Astrocyte of the cerebellum (primary cell): ENCODE data around the gene C16orf74.

Experiments used
- DNase-seq: peaks from one replicate; pipeline ENCODE4 v3.0.0-alpha.2; 2011; ENCODE audit warnings: low read depth
- H3K4me3 ChIP-seq: 2 replicates; pipeline ENCODE4 v1.5.1; 2011; ENCODE audit warnings: mild to moderate bottlenecking, low read depth, low read length, moderate library complexity
- in situ Hi-C: cut with HindIII; loops from 2 replicates; pipeline ENCODE4 v1.10.0; 2017; ENCODE audit warnings: low sequenced_read_pairs
- TF ChIP-seq, protein P1 (sequence below): IDR thresholded peaks from 2 replicates; pipeline ENCODE4 v1.5.1; 2012; ENCODE audit warnings: low read length, low read depth, moderate library complexity, mild to moderate bottlenecking; ENCODE audit errors: missing control alignments

Gene C16orf74

DNA sequence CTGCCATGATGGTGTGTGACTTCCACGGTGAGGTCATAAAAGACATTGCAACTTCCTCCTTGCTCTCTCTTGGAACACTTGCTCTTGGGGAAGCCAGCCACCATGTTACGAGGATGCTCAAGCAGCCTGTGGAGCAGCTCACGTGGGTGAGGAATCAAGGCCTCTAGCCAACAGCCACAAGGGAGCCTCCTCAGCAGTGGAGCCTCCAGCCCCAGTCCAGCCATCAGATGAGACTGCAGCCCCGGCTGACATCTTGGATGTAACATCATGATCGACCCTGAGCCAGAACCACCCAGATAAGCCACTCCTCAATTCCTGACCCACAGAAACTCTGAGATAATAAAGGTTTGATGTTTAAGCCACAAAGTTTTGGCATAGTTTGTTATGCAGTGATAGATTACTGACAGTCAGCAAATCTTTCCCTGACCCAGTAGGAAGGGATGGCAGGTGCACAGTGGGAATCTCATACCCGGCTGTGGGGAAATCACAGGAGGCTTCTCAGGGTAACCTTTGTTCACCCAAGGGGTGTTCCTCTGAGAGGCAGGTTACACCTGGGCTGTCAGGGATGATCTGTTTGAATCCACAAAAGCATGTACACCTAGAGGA lies 38.8 kb downstream of the C16orf74 start:
- TF ChIP-seq, protein P1, sequence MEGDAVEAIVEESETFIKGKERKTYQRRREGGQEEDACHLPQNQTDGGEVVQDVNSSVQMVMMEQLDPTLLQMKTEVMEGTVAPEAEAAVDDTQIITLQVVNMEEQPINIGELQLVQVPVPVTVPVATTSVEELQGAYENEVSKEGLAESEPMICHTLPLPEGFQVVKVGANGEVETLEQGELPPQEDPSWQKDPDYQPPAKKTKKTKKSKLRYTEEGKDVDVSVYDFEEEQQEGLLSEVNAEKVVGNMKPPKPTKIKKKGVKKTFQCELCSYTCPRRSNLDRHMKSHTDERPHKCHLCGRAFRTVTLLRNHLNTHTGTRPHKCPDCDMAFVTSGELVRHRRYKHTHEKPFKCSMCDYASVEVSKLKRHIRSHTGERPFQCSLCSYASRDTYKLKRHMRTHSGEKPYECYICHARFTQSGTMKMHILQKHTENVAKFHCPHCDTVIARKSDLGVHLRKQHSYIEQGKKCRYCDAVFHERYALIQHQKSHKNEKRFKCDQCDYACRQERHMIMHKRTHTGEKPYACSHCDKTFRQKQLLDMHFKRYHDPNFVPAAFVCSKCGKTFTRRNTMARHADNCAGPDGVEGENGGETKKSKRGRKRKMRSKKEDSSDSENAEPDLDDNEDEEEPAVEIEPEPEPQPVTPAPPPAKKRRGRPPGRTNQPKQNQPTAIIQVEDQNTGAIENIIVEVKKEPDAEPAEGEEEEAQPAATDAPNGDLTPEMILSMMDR, result no peak
- in situ Hi-C loops, result no loop called here
- no peak for DNase-seq

DNA sequence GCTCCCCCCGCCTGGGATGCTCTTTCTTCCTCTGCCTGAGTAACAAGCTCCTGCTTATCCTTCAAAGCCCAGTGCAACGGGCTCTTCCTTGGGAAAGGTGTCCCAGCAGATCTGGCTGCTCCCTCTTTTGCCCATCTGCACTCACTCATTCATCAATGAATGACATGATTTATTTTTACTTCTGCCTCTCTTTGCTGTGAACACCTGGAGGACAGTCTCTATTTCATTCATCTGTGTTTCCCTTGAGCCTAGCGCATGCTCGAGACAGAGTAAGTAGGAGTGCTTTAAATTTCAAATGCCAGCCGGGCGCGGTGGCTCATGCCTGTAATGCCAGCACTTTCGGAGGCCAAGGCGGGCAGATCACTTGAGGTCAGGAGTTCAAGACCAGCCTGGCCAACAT lies 40.2 kb downstream of the C16orf74 start:
- H3K4me3 ChIP-seq, result no peak overlapping the region
- in situ Hi-C loops, result no loop called here
- no peak for DNase-seq
- TF ChIP-seq, protein P1, result no peak

More for the DNA sequence above, 38.8 kb downstream of the C16orf74 start:
- H3K4me3 ChIP-seq, result no peak overlapping the region

DNA sequence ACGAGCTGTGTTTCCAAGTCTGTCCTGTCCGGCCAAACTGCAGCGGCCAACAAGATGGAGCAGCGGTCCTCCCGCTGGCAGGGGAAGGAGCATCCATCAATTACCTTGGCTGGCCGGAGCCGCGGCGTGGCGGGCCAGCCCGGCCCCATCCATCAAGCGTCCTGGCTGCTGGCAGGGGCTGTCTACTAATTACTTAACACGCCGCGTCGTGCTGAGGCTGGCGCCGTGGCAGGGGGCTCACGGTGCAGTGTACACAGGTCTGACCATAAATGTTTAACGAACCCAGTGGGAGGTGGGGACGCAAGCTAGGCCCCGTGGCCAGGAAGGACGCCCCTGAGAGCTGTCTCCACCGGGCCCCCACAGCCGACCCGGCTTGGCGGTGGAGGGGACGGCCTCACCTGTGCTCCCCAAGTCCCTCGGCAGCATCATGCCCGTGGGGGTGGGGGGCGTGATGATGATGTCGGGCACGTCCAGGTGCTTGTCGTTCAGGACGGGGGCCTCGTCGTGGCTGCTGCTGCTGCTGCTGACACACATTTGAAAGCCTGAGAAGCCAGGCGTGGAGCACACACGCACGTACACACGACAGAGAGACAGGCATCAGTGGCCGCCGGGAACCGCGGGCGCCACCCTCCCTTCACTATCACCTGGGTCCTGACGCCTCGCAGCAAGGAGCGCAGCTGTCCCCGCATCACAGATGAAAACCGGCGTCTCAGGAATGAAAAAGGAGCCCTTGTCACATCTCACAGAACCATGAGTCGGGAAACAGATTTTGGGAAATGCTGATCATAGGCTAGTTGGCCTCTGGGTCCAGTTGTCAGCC lies 40.9 kb downstream of the C16orf74 start:
- TF ChIP-seq, protein P1, result no peak
- H3K4me3 ChIP-seq, result no peak overlapping the region
- in situ Hi-C loops, result no loop called here

DNA sequence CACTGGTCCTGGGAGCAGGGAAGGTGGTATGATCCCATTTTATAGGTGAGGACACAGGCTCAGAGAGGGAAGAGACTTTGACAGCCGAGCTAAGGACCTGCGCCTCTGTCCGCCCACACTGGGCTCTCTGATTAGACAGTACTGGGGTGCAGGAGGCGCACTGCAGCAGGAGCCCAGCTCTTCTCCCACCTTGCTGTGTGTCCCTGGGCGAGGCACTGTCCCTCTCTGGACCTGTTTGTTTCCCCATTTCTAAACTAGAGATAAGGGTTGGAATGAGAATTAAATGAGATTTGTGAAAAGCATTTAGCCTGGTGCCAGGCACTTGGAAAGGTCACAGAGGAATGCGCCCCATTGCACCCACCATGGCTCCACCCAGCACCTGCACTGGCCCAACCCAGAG lies 42.6 kb downstream of the C16orf74 start:
- H3K4me3 ChIP-seq, result no peak overlapping the region
- TF ChIP-seq, protein P1, result no peak
- DNase-seq, result no peak
- in situ Hi-C loops, result no loop called here

More for the DNA sequence above, 40.9 kb downstream of the C16orf74 start:
- no peak for DNase-seq

DNA sequence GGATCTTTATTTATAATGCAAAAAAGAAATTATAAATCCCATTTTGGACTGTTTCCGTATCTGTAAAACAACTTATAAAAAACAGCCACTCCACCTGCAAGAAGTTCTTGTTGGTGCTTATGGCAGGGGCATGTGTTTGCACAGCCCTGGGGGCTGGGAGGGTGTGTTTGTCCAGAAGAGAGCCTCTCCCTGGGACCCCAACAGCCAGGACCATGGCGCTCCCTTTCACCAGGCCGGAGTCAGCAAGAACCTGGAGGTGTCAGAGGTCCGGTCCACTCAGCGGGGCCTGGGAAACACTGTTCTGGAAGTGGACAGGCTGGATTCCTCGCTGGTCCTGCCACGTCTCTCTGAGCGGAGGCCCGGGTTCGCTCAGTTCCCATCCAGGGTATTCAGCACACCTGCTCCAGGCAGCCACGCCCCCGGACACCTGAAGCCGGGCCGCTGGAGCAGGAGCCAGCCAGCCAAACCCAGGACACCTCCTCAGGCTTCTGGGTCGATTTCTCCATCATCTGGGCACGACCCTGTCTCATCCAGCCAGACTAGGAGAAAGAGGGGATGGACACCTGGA lies 43.3 kb downstream of the C16orf74 start:
- TF ChIP-seq, protein P1, result no peak
- in situ Hi-C loops, result no loop called here
- DNase-seq, result no peak
- H3K4me3 ChIP-seq, result no peak overlapping the region

DNA sequence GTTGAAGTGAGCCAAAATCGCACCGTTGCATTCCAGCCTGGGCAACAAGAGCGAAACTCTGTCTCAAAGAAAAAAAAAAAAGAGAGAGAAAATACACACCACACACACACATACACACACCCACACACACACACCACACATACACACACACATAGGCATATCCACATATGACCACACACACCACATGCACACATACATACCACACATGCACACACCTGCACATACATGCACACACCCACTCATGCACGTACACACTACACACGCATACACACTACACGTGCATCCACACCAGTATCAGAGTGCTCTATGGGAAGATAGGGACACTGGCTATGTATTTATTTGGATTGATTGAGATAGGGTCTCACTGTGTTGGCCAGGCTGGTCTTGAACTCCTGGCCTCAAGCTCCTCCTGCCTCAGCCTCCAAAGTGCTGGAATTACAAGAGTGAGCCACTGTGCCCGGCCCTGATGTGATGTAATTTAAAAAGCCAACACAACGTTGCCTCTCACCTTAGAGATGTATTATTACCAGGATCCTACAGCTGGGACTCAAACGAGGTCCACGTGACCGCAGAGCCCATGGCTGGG lies 44.4 kb downstream of the C16orf74 start:
- in situ Hi-C loops, result no loop called here
- no peak overlapping the region for H3K4me3 ChIP-seq
- no peak for DNase-seq
- TF ChIP-seq, protein P1, result no peak
